ENCODE measurements around the gene RCL1.

DNA sequence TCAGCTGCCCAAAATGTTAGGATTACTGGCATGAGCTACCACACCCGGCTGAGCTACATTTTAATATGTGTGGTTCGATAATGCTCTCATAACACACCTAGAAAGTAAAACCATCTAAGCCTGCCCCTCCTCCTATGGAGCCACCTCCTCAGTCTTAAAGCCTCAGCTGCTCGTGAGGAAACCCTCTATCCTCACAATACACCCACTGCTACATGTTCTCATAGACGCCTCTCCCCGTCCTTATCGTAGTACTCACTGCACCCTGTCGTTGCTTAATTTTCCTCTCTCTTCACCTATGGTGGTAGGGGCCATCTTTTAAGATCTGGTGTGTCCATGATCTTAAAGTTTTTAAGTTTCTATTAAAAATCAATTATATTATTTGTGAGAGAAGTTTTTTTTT, 72.9 kb downstream of the RCL1 start:
- TF ChIP-seq, protein P1, sequence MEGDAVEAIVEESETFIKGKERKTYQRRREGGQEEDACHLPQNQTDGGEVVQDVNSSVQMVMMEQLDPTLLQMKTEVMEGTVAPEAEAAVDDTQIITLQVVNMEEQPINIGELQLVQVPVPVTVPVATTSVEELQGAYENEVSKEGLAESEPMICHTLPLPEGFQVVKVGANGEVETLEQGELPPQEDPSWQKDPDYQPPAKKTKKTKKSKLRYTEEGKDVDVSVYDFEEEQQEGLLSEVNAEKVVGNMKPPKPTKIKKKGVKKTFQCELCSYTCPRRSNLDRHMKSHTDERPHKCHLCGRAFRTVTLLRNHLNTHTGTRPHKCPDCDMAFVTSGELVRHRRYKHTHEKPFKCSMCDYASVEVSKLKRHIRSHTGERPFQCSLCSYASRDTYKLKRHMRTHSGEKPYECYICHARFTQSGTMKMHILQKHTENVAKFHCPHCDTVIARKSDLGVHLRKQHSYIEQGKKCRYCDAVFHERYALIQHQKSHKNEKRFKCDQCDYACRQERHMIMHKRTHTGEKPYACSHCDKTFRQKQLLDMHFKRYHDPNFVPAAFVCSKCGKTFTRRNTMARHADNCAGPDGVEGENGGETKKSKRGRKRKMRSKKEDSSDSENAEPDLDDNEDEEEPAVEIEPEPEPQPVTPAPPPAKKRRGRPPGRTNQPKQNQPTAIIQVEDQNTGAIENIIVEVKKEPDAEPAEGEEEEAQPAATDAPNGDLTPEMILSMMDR (conservative IDR thresholded peaks at IDR 0.05), result no peak
- TF ChIP-seq EZH2 (IDR thresholded peaks at IDR 0.05; ENCODE audit: low read depth), result no peak
